Putamen (tissue), 1 donor: ENCODE data around the gene GART.
"Not testable (repeated sequence)": the region's sequence is repeated elsewhere in the genome, so short reads cannot be mapped to it uniquely, and the experiment has no call there.

ENCODE experiments used
- DNase-seq: peaks from one replicate; pipeline ENCODE4 v3.0.0-alpha.2; 2016; ENCODE audit warnings: low spot score

The GART gene

DNA sequence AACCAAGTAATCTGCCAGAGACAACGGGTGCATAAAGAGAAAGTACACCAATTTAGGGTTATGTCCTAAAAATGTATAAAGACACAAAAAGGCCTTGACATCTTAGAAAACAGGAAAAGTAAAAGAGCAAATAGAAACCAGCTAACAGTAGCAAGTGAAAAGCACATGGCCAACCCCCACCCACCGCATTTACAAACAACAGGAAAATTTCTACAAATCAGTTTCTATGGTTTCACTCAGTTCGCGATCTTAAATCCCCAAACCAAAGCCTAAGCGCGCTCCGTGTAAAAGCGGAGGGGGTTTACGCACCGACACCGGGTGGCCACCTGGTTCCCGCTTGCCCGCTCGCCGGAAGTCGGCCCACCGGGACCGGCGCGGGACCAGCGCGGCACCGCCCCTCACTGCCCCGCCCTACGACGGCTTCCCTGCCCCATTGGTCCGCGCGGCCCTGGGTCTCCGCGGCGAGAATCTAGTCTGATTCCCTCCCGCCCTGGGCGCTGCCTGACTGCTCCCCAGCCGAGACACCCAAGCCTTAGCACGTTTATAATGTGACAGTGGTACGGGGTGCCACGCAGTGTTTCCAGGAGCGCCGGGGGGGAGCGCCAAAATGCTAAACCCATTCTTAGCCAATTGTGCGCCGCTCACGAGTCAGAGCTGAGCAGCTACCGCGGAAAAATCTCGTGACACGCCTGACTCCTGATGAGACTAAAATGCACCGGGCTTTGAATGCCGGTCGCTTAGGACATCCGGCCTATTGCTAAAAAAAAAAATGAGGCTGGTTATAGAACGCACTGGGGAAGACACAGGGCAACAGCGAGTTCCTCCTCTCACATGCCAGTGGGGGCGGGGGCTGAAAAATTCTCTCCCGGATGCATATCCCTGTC is at the start of gene GART:
GART (minus strand) TSS at position 362 of the 884 bp plus-strand sequence. CDS start 2,802 bp downstream, outside the sequence.
- peak; percentile 81 for DNase-seq

DNA sequence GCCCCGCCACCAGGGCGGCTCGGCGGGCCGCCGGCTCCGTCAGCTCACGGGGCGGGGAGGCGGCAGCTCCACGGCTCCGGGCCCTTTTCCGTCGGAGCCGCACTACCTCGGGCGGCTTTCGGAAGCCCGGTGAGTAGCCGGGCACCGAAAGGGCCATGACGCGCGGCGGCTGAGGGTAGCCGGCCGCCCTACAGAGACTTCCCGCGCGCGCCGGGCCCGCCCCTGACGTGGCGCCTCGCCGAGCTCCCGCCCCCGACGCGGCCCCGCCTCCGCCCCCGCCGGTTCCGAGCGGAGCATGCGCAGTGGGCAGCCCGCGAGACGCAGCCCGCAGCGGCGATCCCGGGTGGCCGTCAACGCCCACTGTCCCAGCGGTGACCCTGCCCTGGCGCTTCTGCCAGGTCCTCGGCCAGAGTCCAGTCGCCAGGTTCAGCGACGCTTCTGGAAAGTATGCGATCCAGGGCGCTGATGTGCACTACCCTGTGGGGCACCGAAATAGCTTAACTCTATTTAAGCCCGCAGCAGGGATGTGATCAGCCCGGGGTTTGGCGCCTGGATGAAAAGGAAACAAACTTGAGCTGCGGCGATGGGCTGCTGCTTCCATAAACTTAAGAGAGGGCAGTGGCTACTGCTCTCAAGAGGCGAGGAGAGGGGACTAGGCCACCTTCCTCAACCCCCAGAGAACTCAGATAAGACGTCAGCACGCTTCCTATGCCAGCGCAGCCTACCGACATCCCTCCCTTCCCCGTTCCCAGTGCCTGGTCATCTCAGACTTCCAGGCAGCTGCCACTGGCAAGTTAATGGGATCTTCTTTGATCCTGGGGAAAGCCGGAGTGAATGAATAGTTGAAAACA is 46.8 kb upstream of the GART start, which contains the start of gene DONSON:
DONSON (minus strand) TSS at position 200 of the 851 bp plus-strand sequence; CDS start at position 157, 43 bp downstream.
- DNase-seq: peak; percentile 83

DNA sequence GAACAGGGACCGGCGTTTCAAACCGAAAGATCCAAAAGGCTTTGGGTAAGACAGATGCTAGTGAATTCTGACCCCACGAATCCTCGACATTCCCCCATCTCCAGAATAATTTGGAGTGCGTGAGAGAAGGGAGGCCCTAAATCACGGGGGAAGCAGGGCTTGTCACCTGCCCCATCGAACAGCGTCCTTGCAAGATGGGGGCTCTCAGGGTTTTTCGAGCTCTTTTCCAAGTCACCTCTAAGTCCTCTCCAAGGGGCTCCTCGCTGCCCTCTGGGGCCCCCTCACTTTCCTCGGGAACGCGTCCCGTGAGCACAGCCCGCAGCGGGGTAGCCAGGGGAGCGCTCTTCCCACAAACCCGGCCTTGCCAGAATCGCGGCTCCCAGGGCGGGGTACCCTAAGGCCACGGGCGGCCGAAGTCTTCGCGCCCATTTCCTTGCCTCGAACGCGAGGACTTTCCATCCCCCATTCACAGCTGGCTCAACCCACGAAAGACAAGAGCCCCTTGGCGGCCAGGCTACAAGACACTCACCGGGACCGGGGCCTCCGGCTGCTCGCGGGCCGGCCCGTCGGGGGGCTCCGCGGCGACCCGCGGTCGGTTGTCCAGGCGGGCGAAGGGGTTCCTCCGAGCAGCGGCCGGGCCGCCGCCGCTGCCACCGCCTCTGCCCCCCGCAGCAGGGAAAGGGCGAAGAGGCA is 46.0 kb upstream of the GART start:
- DNase-seq: peak; percentile 25

DNA sequence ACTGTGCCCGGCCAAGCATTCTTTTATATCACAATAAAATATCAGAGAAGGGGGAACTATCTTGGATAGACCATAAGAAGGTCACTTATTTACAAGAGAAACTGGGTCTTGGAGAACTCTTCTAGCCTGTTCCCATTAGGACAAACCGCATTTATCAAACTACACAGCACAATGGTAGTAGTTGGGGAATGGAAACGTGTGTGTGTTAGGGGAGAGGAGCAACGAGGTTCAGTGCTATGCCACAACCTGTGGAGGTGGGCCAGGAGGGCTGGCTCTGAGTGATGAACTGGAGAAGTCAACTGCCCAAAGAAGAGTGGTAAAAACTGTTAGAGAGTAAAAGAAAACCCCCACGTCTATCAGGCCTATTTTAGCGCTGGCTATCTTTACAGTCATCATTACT is 45.0 kb upstream of the GART start:
- no peak for DNase-seq

DNA sequence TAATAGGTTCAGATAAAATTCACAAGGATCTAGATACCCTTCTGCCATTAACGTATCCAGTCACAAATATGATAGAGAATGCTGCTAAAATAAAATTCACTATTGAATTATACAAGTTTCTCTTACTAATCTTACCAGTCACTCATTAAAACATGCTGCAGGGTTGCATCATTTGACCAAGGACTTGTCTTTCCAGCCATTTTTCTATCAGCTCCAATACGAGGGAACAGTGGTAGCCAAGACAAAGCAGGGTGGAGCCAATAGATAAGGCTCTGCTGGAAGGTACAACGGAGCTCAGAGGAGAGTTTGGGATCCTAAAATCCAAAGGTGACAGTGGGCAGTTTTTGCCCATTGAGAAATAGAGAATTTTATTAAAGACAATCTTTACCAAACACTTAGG is 42.5 kb upstream of the GART start:
- DNase-seq: no peak

DNA sequence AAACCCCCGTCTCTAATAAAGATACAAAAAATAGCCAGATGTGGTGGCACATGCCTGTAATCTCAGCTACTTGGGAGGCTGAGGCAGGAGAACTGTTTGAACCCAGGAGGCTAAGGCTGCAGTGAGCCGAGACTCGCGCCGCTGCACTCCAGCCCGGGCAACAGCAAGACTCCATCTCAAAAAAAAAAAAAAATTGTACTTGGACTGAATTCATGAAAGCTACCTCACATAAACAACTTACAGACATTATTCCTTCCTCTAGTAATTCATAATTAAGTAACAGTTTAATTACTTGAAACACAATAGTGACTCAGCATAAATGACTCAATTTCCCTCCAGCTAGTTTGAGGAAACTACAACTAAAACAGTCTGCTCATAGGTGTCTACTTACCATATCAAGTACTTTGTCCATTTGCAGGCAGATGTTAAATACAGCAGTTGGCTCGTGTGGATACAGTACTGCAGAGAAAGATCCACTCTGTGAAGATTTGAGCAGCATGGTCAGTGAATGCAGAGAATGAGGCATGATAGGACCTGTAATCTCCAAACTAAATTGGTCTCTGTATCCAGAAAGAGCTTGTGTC is 37.1 kb upstream of the GART start:
- DNase-seq: no peak

DNA sequence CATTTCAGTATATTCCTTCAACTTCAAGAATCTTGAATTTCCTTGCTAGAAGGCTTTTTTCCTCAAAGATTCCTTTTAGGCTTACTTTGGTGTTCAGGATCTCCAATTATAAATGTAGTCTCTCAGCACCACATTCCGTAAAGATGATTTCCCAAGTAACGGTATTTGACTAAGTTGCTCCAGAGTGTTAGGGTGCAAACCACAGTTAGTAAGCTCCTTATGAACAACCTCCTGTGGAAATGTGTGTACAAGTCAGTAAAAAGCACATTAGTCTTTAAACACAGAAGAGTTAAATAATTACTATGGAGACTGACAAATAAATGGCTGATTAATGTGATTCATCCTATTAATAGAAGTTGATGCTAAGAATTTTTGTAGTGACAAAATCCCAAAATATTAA is 36.3 kb upstream of the GART start:
- no peak for DNase-seq

DNA sequence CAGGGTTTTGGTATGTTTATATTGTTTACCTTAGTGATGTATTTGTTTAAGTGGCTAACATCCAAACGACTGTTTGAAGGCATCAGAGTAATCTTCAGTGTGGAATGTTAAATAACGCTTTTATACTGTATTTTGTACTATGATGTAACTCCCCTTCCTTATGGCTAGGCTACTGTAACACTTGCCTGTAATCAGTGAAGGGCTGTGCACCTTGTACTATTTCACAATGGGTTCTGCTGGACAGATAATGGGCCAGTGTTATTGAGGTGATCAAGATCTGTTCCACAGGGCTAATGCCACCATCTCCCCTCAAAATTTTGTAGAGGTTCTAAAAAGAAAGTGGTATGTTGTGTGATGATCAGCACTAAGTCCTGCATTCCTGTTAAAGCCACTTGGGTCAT is 34.8 kb upstream of the GART start:
- DNase-seq: not testable (repeated sequence)

DNA sequence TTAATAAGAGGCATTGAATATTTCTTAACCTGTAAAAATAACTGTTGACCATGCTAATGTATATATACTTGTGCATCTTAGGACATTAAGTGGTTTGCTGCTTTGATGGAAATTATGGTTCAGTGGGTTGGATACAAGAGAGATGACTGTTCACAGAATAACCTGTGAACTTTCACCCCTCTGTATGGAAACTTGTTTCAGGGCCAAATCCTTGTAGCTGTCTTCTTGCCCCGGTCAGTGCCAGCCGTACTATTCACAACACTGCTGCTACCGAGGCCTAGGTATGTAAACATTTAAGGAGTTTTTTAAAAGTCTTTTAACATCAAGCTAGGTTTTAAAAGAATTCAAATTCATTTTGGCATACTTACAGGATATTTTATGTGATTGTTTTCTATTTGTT is 30.4 kb upstream of the GART start:
- DNase-seq: no peak

DNA sequence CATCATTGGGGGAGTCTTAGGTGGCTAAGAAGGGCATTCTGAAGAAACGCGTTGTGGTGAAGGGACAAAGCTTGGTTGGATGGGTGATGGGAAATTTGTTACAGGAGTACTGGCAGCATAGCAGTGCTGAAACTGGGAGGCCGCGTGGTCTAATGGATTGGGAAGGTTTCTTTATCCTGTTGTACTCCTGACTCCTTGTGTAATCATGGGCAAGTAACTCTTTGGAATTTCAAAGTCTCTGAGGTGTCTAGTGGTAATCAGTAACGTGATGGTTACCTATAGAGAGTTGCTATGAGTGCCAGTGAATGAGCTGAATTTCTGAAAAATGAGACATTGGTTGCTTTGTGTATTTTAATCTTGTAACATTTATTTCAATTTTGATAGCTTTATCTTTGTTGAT is 28.1 kb upstream of the GART start:
- DNase-seq: no peak

DNA sequence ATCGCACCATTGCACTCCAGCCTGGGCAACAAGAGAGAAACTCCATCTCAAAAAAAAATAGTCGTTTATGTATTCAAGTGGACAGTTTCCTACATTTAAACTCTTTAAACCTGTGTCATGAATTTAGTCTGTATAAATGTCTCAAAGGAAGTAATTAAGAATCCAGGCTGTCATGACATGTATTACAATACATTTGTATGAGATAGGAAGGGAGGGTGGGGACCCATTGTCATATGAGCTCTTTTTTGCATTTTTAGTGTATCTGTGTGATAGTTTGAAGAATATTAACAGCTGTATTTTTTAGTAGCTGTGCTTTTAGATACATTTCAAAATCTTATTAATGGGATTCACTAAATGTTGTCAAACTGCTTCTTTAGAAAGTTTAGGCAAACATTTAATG is 26.5 kb upstream of the GART start:
- DNase-seq: no peak

DNA sequence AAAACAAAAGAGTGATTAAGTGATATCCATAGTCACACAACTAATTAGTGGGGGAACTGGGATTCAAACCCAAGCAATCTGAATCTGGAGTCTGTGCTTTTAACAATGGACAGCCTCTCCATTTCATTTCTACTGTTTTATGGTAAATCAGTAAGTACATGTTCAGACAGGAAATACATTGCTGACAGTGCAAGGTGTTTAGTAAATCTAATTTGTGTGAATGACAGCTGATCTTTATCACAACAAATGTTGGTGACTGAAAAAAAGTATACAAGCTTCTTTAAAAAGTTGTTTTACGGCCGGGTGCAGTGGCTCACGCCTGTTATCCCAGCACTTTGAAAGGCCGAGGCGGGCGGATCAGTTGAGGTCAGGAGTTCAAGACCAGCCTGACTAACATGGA is 26.0 kb upstream of the GART start:
- DNase-seq: no peak

DNA sequence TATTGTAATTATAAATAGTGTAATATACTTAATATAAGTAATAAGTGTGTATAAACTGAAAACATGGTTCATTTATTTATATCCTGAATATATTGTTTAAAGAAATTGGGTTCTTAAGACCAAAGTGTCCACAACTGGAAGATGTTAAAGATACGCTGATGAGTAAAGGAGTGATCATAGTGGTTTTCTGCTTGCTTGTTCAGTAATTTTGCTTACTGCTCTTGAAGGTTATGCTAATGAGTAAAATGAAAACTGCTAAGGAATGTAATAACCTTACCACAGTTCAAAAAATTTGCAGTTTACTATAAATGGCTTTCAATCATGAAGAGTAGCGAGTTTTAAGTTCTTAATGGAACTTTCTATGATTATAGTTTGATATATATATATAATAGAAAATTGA is 24.6 kb upstream of the GART start:
- DNase-seq: no peak

DNA sequence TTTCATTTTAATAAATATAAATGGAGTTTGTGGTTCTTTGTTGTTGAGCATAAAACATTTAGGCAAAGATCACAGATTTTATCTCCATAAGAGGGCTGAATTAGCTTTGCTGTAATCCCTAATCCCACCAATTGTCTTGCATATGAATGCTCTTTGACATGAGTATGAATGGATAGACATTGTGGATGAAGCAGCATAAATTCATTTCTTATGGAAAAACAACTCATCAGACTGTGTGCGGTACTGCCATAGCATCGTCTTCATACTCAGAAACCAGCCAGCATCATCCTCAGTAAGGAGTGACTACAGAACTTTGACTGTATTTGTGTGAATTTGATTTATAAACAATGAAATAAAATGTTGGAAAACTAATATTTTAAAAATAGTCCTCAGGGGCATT is 20.5 kb upstream of the GART start:
- no peak for DNase-seq

DNA sequence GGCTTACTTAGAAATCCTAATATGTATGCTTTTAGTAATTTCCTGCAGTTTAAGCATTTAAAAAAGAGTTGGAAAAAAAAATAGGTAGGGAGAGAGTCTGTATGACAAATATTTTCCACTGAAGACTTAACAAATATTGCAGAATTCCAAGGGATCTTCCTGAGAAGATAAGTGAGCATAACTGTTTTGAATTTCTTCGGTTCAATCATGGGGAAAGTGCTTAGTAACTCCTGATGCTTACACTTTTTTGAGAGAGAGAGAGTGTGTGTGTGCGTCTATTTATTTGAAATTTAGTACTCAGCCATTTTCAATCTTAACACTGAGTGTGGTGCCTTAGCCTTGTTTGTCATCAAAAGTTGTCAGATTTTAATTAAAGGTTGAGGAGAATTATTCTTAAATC is 19.5 kb upstream of the GART start:
- DNase-seq: no peak

DNA sequence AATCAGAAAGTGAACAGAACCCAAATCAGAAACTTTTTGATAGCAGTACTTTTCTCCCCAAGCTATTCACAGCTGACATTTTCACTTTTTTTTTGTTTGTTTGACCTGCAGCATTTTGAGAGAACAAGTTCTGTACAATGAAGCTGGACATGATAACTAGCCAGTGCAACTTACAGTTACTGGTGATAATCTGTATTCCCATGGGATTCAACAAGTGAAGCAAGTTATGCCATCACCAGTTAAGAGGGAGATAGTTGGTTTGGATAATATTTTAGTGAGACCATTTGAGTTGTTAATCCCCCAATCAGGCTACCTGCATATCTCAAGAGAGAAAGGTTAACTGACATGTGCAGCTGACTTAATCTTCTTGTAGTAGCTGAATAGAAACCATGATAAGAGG is 19.0 kb upstream of the GART start:
- no peak for DNase-seq

DNA sequence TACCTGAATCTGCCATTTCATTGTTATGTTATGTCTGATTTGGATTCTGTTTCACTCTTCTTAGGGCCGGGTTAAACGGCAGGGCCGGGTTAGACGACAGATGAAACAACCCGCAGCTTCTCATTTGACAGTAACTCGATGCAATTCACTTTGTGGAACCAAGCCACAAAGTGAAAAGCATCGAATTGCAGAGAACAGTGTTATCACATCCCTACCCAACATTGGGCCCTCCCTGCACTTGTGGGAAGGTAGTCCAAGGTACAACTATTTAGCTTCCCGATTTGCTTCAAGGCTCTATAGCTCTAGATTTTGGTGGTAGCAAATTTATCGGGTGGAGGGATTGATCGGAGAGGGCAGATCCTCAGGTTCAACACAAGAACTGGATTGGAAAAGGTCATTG is 17.9 kb upstream of the GART start:
- no peak for DNase-seq

DNA sequence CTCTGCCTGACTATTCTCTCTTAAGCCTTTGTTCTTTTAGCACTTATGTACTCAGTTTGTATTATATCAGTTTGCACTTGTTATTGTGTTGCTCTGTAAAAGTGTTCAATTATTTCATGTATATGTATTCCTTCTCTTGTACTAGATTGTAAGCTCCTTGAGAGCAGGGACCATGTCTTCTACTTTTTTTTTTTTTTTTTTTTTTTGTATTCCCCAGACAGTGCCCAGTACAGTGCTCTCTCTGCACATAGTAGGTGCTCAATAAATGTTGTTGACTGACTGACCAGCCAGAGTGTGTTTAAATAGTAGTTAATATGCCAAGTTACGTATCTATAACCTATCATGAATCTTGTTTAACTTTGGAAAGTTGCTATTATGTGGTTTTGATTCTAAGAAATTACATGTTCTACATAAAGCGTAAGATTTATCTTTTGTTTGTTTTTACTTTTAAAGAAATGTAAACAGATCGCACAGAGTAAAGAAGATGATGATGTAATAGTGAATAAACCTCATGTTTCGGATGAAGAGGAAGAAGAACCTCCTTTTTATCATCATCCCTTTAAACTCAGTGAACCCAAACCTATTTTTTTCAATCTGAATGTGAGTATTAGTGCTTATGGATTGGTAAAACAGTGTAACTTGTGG is 17.0 kb upstream of the GART start:
- no peak for DNase-seq

DNA sequence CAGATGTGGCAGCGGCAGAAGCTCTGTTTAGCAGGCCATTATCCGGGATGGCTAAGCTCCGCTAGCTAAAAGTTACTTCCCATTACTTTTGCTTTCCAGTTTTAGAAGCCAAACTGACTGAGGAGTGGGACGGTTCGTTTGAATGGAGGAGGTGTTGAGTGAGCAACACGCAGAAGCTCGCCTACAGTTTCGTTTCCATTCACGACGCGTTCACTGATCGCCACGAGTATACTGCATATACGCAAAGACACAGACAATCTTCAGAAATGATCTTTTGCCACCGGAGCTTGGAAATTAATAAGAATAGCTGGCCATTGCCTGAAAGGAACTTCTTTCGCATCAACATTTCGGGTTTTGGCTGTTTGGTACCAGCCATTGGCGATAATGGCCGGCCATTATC is 15.5 kb upstream of the GART start:
- peak; percentile 14 for DNase-seq

DNA sequence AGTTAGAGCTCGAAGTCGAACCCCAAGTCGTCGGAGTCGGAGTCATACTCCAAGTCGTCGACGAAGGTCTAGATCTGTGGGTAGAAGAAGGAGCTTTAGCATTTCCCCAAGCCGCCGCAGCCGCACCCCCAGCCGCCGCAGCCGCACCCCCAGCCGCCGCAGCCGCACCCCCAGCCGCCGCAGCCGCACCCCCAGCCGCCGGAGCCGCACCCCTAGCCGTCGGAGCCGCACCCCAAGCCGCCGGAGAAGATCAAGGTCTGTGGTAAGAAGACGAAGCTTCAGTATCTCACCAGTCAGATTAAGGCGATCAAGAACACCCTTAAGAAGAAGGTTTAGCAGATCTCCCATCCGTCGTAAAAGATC is 13.0 kb upstream of the GART start:
- no peak for DNase-seq

DNA sequence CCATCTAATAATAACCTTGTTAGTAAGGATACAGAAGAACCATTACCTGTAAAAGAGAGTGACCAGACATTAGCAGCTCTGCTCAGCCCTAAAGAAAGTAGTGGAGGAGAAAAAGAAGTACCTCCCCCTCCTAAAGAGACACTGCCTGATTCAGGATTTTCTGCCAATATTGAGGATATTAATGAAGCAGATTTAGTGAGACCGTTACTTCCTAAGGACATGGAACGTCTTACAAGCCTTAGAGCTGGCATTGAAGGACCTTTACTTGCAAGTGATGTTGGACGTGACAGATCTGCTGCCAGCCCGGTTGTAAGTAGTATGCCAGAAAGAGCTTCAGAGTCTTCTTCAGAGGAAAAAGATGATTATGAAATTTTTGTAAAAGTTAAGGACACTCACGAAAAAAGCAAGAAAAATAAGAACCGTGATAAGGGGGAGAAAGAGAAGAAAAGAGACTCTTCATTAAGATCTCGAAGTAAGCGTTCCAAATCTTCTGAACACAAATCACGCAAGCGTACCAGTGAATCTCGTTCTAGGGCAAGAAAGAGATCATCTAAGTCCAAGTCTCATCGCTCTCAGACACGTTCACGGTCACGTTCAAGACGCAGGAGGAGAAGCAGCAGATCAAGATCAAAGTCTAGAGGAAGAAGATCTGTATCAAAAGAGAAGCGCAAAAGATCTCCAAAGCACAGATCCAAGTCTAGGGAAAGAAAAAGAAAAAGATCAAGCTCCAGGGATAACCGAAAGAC is 12.5 kb upstream of the GART start:
- no peak for DNase-seq
